GM18517 (cell line): ENCODE measurements around the gene DUSP28.
A peak's percentile ranks its signal among the peaks of the same experiment; 100 is the strongest.

Experiments used
- ATAC-seq: cut with Tn5 transposase; IDR thresholded peaks from one replicate; pipeline ENCODE4 v1.9.1; 2021; ENCODE audit warnings: mild to moderate bottlenecking, moderate library complexity; ENCODE audit not compliant: unreplicated experiment

The DUSP28 gene

GRCh38 chr2:240585681-240586197 lies 25.6 kb downstream of the DUSP28 start:
- no peak for ATAC-seq

GRCh38 chr2:240586198-240586918 lies 26.2 kb downstream of the DUSP28 start, which contains the start of gene CAPN10:
Gene CAPN10, plus strand, starts transcription at chr2:240586734. Its CDS starts 178 bp downstream, at chr2:240586912.
- peak; percentile 59 for ATAC-seq

- peak; percentile 2 for ATAC-seq
Observed at GRCh38 chr2:240586919-240587800, 27.0 kb downstream of the DUSP28 start.

DNA sequence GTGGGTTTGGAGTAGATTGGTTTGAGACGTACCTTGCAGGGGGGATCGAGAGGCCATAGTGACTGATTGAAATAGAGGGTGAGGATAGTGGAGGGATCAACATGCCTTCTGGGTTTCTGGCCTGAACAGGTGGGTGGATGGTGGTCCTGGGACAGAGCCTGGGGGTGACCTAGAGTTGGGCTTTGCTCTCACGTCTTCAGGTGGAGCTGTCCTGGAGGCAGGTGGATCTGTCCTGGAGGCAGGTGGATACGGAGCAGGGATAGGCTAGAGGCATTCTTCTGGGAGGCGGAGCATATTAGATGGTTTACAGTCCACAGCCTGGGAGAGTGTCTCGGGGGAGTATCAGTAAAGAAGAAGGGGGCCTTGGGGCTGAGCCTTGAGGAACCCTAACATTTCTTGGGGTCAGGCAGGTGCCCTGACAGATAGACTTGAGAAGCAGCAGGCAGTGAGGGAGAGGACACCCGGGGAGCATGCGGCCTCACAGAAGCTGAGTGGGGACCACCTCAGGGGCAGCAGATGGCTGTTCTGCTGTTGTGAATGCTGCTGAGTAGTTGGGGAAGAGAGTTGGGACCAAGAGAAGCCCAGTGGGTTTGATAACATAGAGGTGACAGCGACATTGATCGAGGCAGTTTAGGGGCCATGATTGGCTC lies 28.0 kb downstream of the DUSP28 start:
- no peak for ATAC-seq

DNA sequence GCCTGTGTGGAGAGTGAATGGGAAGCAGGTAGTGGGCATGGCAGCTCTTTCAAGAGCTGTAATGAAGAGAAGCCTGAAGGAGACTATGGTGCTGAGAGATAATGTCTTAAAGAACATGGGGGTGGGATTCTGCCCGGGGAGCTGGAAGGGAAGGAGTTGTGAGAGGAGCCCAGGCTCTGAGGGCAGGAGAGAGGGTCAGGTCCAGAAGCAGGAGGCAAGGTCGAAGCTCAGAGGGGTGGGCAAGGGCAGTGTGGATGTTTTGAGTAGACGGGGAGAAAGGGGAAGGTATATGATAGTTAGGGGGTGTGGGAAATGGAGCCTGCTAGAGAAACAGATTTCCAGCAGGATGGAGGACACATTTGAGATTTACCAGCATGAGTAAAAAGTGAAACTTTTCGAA lies 28.5 kb downstream of the DUSP28 start:
- ATAC-seq = no peak

DNA sequence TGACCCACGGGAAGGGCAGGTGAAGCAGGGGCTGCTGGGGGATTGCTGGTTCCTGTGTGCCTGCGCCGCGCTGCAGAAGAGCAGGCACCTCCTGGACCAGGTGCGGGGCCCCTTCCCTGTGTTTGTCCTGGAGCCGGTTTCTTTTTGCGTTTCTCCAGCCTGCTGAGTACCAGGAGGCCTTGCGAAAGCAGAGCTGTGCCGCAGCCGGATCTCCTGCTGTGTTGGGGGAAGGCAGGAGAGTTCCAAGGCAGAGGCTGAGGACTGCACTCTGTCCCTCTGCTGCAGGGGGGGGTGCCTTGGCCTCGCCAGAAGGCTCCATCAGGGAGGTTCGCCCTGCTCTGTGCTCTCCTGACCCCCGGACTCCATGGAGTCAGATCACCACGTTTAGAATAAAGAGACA lies 29.2 kb downstream of the DUSP28 start:
- ATAC-seq = no peak

- no peak for ATAC-seq
Observed at GRCh38 chr2:240589850-240590525, 29.8 kb downstream of the DUSP28 start.

GRCh38 chr2:240590681-240591111 lies 30.5 kb downstream of the DUSP28 start:
- ATAC-seq = no peak

DNA sequence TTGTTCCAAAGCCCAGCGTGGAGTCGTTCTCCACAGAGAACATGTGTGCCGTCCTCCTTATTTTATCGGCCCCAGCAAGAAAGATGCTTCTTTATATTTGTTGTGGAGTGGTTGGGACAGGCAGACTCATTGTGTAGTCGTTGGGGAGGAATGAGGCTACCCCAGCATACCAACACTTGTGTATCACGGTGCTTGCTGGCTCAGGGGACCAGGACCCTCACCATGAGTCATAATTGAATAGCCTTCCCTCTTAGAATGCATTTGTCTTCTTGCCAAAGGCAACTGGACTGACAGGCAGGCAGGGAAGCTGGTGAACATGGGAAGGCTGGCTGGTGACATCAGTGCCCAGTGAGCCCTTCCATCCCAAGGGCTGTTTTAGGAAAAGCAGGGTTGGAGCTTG lies 31.1 kb downstream of the DUSP28 start:
- no peak for ATAC-seq

GRCh38 chr2:240591784-240592183 lies 31.6 kb downstream of the DUSP28 start:
- ATAC-seq = no peak

DNA sequence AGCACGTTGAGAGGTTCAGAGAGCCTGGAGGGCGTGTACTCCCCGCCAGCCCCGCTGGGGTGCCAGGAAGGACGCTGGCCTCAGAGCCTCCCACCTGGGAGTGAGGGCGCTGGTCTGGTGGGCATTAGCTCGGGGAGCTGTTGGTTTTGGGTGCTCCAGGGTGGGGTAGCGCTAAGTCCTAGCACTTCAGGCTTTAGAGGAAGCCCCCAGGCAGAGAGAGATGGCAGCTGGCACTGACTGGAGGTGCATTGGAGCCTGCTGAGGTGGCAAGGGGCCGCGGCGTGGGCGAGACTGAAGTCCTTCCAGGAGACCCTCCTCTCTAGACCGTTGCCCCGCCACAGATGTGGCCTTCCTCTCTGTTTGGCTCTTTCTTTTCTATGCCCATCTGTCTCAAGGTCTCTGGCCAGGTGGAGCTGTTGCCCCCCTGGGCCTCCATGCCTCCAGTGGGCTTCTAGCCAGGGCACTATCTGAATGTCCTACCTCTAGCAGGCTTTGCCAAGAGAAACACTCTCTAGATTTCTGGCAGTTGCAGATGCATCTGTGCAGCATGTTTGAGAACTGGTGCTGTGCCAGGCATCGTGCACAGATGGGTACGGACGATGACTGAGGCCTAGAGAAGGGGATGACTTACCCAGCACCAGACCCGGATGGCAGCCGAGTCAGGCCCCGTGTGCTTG lies 33.0 kb downstream of the DUSP28 start:
- no peak for ATAC-seq

- ATAC-seq = no peak
Observed at GRCh38 chr2:240593703-240594451, 33.7 kb downstream of the DUSP28 start.

- ATAC-seq = no peak
Observed at GRCh38 chr2:240594511-240595380, 34.6 kb downstream of the DUSP28 start.

- ATAC-seq = no peak
Observed at GRCh38 chr2:240595381-240596079, 35.4 kb downstream of the DUSP28 start.

- ATAC-seq = no peak
Observed at GRCh38 chr2:240596080-240596460, 35.9 kb downstream of the DUSP28 start.

DNA sequence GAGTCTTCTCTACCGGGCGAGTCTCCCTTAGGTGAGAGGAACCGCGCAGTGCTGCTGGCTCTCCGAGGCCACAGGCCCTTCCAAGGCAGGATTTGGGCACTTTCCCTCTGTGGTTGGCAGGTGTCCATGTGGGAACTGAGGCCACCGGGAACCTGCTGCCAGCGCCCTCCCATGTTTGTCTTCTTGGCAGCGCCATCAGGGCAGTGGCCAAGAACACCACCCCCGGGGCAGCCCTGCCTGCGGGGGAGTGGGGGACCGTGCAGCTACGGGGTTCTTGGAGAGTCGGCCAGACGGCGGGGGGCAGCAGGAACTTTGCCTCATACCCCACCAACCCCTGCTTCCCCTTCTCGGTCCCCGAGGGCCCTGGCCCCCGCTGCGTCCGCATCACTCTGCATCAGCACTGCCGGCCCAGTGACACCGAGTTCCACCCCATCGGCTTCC lies 36.4 kb downstream of the DUSP28 start:
- no peak for ATAC-seq

- ATAC-seq = no peak
Observed at GRCh38 chr2:240597054-240597418, 36.9 kb downstream of the DUSP28 start.
